Tibial nerve (tissue), 4 donors: Measurements from ENCODE around the gene RNF182. TPM values are rescaled to one million over a fixed set of nuclear protein-coding genes. Genes with fewer than 3 reads are reported as not detected.

ENCODE experiments used
- DNase-seq, 2 donors: peaks; one replicate each; pipeline ENCODE4 v3.0.0-alpha.2; 2019; ENCODE audit warnings: low spot score in 2 of 2
- H3K27ac ChIP-seq, 4 donors: fragments of 200-600 bp; sonication (generic) in 3 of 4; one replicate each; pipeline ENCODE4 v1.5.1; 2017 to 2019; ENCODE audit warnings: mild to moderate bottlenecking in 1 of 4
- H3K27me3 ChIP-seq, 2 donors: fragments of 200-600 bp; sonication (generic) in 1 of 2; one replicate each; pipeline versions ENCODE4 v1.5.1 to v1.6.0; 2017 to 2019
- H3K36me3 ChIP-seq, 3 donors: fragments of 200-600 bp; sonication (generic); one replicate each; pipeline ENCODE4 v1.5.1; 2018 to 2019
- H3K4me1 ChIP-seq, 4 donors: fragments of 200-600 bp; sonication (generic) in 3 of 4; one replicate each; pipeline ENCODE4 v1.5.1; 2017 to 2019
- H3K4me3 ChIP-seq, 4 donors: fragments of 200-600 bp; sonication (generic) in 3 of 4; one replicate each; pipeline ENCODE4 v1.5.1; 2017 to 2019; ENCODE audit warnings: mild to moderate bottlenecking in 1 of 4, moderate library complexity in 1 of 4
- H3K9me3 ChIP-seq, 4 donors: fragments of 200-600 bp; sonication (generic) in 3 of 4; one replicate each; pipeline ENCODE4 v1.5.1; 2017 to 2019
- CTCF ChIP-seq, 5 experiments: fragments of 200-600 bp in 3 of 5; fragments of 450-650 bp in 2 of 5; sonication (generic) in 3 of 5; IDR thresholded peaks; one replicate each; pipeline ENCODE4 v1.5.1; 2016 to 2019; ENCODE audit warnings: antibody characterized with exemption in 5 of 5, mild to moderate bottlenecking in 3 of 5, moderate library complexity in 2 of 5
- EP300 ChIP-seq, 2 donors: sonication (generic); formaldehyde crosslinking; IDR thresholded peaks; one replicate each; pipeline ENCODE4 v1.6.1; 2017; ENCODE audit warnings: antibody characterized with exemption in 2 of 2, mild to moderate bottlenecking in 1 of 2
- POLR2A ChIP-seq, 2 donors: fragments of 450-650 bp; IDR thresholded peaks; one replicate each; pipeline ENCODE4 v1.6.1; 2017; ENCODE audit warnings: antibody characterized with exemption in 2 of 2, mild to moderate bottlenecking in 2 of 2, moderate library complexity in 2 of 2
- WGBS, 2 donors: methylation state at CpG; one replicate each; pipeline ENCODE4 v1.1.5; 2018; 5-methylcytosine and 5-hydroxymethylcytosine counted together
- total RNA-seq, 4 donors: library from RNA; depleted of rRNA; stranded (reverse); fragments of >200 nt; gene quantifications; one replicate each; pipeline ENCODE4 v1.1.0, GENCODE V29; 2016

Gene RNF182
- total RNA-seq, 4 donors from 2014 or later, result 0.39 to 2.1 TPM; not detected in 2

- WGBS, 2 donors, result 73 to 77% methylated on average over 5 of the region's 5 CpGs
- Histone ChIP-seq H3K4me3 (no peak overlapping the region), H3K4me1 (no peaks in the 10 kb centered on the region), H3K36me3 (no peaks in the 10 kb centered on the region), H3K9me3 (no peaks in the 10 kb centered on the region), H3K27me3 (no peaks in the 10 kb centered on the region), H3K27ac (no peak overlapping the region)
- TF ChIP-seq EP300 (IDR thresholded peaks at IDR 0.05) (no peak), CTCF (IDR thresholded peaks at IDR 0.05) (no peak), POLR2A (IDR thresholded peaks at IDR 0.05) (no peak)
- DNase-seq, result no peak
Observed at GRCh38 chr6:13884397-13884796, 40.4 kb upstream of the RNF182 start.

GRCh38 chr6:13885601-13886000, 39.2 kb upstream of the RNF182 start:
- no peaks in the 10 kb centered on the region for H3K9me3 ChIP-seq
- no peak for TF ChIP-seq CTCF (IDR thresholded peaks at IDR 0.05)
- no peak for TF ChIP-seq POLR2A (IDR thresholded peaks at IDR 0.05)
- no peak for TF ChIP-seq EP300 (IDR thresholded peaks at IDR 0.05)
- H3K27ac ChIP-seq, result no peak overlapping the region
- no peaks in the 10 kb centered on the region for H3K27me3 ChIP-seq
- no peak for DNase-seq
- no peaks in the 10 kb centered on the region for H3K36me3 ChIP-seq
- no peak overlapping the region for H3K4me3 ChIP-seq
- H3K4me1 ChIP-seq, result no peaks in the 10 kb centered on the region
- 36 to 45% methylated on average over 2 of the region's 2 CpGs for WGBS, 2 donors

- no peaks in the 10 kb centered on the region for H3K9me3 ChIP-seq
- no peak overlapping the region for H3K4me3 ChIP-seq
- 95 to 97% methylated on average over 3 of the region's 3 CpGs for WGBS, 2 donors
- TF ChIP-seq EP300 (IDR thresholded peaks at IDR 0.05), result no peak
- no peak for TF ChIP-seq POLR2A (IDR thresholded peaks at IDR 0.05)
- no peak for TF ChIP-seq CTCF (IDR thresholded peaks at IDR 0.05)
- no peak for DNase-seq
- H3K27ac ChIP-seq, result no peak overlapping the region
- no peaks in the 10 kb centered on the region for H3K27me3 ChIP-seq
- no peaks in the 10 kb centered on the region for H3K4me1 ChIP-seq
- H3K36me3 ChIP-seq, result no peaks in the 10 kb centered on the region
Observed at GRCh38 chr6:13886949-13887348, 37.8 kb upstream of the RNF182 start.

- Histone ChIP-seq H3K9me3 (no peaks in the 10 kb centered on the region), H3K4me3 (no peak overlapping the region), H3K36me3 (no peaks in the 10 kb centered on the region), H3K27ac (no peak overlapping the region), H3K27me3 (no peaks in the 10 kb centered on the region), H3K4me1 (no peaks in the 10 kb centered on the region)
- no peak for DNase-seq
- no peak for TF ChIP-seq EP300 (IDR thresholded peaks at IDR 0.05)
- no peak for TF ChIP-seq POLR2A (IDR thresholded peaks at IDR 0.05)
- no peak for TF ChIP-seq CTCF (IDR thresholded peaks at IDR 0.05)
- WGBS, 2 donors, result 87 to 90% methylated on average over 2 of the region's 2 CpGs
Observed at GRCh38 chr6:13892017-13892645, 32.6 kb upstream of the RNF182 start.

GRCh38 chr6:13902922-13903321, 21.8 kb upstream of the RNF182 start:
- H3K27me3 ChIP-seq, result peaks cover 0 to 30% of the 10 kb centered on the region in 2 donors
- no peaks in the 10 kb centered on the region for H3K36me3 ChIP-seq
- no peaks in the 10 kb centered on the region for H3K9me3 ChIP-seq
- DNase-seq, result no peak
- H3K4me3 ChIP-seq, result no peak overlapping the region
- TF ChIP-seq POLR2A (IDR thresholded peaks at IDR 0.05) (no peak), EP300 (IDR thresholded peaks at IDR 0.05) (no peak), CTCF (IDR thresholded peaks at IDR 0.05) (no peak)
- no peak overlapping the region for H3K27ac ChIP-seq
- no peaks in the 10 kb centered on the region for H3K4me1 ChIP-seq
- WGBS, 2 donors, result 91% methylated on average over 6 of the region's 6 CpGs
